OCI-LY3 (cell line): Measurements from ENCODE around the gene SHFL.

Experiments
- CTCF ChIP-seq: fragments of 200-600, 300-600 bp; sonication (generic); IDR thresholded peaks from 2 replicates; pipeline ENCODE4 v1.5.1; 2014; ENCODE audit warnings: antibody characterized with exemption, low read length, low read depth
- EZH2phosphoT487 ChIP-seq: fragments of 200-600 bp; shearing (Covaris generic); IDR thresholded peaks from 2 replicates; pipeline ENCODE4 v1.6.1; 2018; ENCODE audit warnings: antibody characterized with exemption, mixed run types, low read depth

GRCh38 chr19:10122045-10122444 is 35.9 kb downstream of the SHFL start:
- TF ChIP-seq CTCF (no peak), EZH2phosphoT487 (no peak)
